Central memory CD8-positive, alpha-beta T cell (primary cell): ENCODE measurements around the gene FXN.
A peak's percentile ranks its signal among the peaks of the same experiment; 100 is the strongest.
"Not testable (repeated sequence)": the region's sequence is repeated elsewhere in the genome, so short reads cannot be mapped to it uniquely, and the experiment has no call there.

Source experiments
- ATAC-seq: fragments of 150-1000 bp; cut with Tn5 transposase; replicated peaks from 2 replicates; pipeline ENCODE4 v1.10.0; 2022; ENCODE audit warnings: mild to moderate bottlenecking, moderate FRiP score, moderate number of reproducible peaks; ENCODE audit not compliant: poor library complexity, severe bottlenecking; ENCODE audit errors: extremely low read depth
- DNase-seq, 2 donors: peaks; one replicate each; pipeline ENCODE4 v3.0.0; 2021; ENCODE audit warnings: low spot score in 2 of 2
- H3K27ac Mint-ChIP-seq: one replicate; pipeline ENCODE4 v1.8.0; 2022; ENCODE audit warnings: low read depth, mild to moderate bottlenecking, moderate library complexity, mixed read lengths
- H3K27me3 Mint-ChIP-seq: one replicate; pipeline ENCODE4 v1.8.0; 2022; ENCODE audit warnings: mixed read lengths
- H3K36me3 Mint-ChIP-seq: one replicate; pipeline ENCODE4 v1.8.0; 2022; ENCODE audit warnings: mild to moderate bottlenecking, moderate library complexity, mixed read lengths; ENCODE audit not compliant: insufficient read depth
- H3K4me1 Mint-ChIP-seq: one replicate; pipeline ENCODE4 v1.8.0; 2022; ENCODE audit warnings: mixed read lengths
- H3K4me3 Mint-ChIP-seq: one replicate; pipeline ENCODE4 v1.8.0; 2022; ENCODE audit warnings: mild to moderate bottlenecking, moderate library complexity, mixed read lengths
- H3K9me3 Mint-ChIP-seq: one replicate; pipeline ENCODE4 v1.8.0; 2022; ENCODE audit warnings: mixed read lengths

FXN gene

DNA sequence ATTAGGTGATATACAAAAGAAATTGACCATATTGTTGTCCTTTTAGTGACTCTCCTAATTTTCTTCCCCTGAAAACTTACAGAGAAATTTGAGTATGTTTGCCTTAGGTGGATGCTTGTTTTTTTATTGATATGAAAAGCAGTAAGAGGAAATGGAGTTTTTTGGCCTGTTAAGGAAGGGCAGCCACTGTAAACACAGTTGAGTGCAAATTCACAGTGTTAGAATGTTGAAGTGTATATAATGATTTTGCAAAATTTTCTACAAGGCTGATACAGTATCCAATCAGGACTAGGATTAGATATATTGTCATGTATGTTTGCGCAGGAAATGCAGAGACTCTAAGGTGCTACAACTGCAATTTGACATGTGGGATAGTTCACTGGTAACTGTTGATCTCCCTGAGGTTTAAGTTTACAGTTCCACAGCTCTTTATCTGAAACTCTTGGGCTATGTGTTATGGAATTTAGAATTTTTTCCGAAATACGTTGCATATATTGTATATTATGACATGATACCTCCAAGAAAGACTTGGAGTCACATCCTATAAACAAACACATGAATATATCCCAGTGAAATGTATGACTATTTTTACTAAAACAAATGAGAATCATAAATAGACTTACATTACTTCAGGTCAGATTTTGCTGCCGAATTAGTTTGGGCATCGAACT lies 62.5 kb downstream of the FXN start:
- no peaks in the 10 kb centered on the region for H3K27me3 Mint-ChIP-seq
- DNase-seq: no peak
- ATAC-seq: no peak
- no peaks in the 10 kb centered on the region for H3K4me1 Mint-ChIP-seq
- H3K36me3 Mint-ChIP-seq: peaks cover 2% of the 10 kb centered on the region
- H3K9me3 Mint-ChIP-seq: no peaks in the 10 kb centered on the region
- no peak overlapping the region for H3K27ac Mint-ChIP-seq
- H3K4me3 Mint-ChIP-seq: no peak overlapping the region

DNA sequence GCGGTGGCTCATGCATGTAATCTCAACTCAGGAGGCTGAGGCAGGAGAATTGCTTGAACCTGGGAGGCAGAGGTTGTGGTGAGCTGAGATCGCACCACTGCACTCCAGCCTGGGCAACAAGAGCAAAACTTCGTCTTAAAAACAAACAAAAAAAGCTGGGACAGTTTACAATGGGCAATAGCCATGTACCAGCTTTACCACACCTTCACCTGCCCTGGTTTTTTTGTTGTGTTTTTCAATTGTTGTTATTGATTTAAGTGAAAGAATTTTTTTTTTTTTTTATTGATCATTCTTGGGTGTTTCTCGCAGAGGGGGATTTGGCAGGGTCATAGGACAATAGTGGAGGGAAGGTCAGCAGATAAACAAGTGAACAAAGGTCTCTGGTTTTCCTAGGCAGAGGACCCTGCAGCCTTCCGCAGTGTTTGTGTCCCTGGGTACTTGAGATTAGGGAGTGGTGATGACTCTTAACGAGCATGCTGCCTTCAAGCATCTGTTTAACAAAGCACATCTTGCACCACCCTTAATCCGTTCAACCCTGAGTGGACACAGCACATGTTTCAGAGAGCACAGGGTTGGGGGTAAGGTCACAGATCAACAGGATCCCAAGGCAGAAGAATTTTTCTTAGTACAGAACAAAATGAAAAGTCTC lies 67.9 kb downstream of the FXN start:
- H3K36me3 Mint-ChIP-seq, H3K4me3 Mint-ChIP-seq, H3K27me3 Mint-ChIP-seq, DNase-seq, H3K9me3 Mint-ChIP-seq, ATAC-seq, H3K4me1 Mint-ChIP-seq, H3K27ac Mint-ChIP-seq: not testable (repeated sequence)

DNA sequence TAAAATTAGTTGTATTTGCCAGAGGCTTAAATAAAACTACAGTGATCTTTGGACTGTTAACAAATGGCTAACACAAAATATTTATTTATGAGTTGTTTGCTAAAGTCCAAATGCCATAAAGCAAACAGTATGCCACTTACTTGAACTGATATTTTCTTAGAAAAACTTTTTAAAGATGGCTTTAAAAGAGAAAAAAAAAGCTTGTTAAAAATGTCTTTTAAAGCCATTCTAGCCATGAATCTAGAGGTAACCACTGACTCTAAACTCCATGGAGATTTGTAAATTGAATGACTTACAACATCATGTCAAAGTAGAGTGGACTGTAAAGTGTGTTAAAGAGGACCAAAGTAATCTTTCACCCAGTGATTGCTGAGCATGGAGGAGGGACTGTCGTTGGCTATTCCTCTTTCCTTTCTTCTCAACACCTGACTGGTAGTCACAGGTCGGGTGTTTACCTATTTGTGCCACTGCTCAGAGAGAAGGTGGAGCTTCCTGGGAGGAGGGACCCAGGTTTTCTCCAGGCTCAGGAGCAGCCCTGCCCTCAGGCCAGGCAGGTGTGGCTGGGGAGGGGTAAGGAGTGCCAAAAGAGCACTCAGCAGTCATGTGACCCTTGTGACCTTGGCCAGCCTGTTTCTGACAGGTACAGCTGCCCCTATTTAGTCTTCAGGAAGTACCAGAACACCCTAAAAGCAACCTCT lies 69.4 kb downstream of the FXN start:
- Mint-ChIP-seq H3K27me3 (no peaks in the 10 kb centered on the region), H3K27ac (no peak overlapping the region), H3K4me3 (no peak overlapping the region), H3K4me1 (no peaks in the 10 kb centered on the region), H3K36me3 (peaks cover 6% of the 10 kb centered on the region), H3K9me3 (no peaks in the 10 kb centered on the region)
- ATAC-seq (no peak), DNase-seq (no peak)

DNA sequence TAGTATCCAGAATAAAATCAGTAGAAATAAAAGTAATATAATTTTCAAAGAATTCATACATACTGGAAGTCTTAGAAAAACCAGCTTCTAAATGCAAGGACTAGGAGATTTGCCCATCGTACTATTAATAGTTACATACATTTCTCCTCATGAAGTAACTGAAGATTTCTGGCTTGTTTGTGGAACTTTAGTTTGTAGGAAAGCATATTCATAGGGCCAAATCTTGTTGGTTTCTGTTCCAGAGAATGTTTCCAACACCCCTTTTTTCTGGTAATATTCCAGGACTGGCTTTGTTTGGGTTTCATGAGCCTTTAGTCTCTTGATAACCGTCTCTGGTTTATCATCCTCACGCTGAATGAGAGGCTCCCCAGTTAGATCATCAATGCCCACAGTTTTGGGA lies 72.2 kb downstream of the FXN start:
- Mint-ChIP-seq H3K27me3 (no peaks in the 10 kb centered on the region), H3K9me3 (no peaks in the 10 kb centered on the region), H3K27ac (no peak overlapping the region), H3K4me1 (no peaks in the 10 kb centered on the region), H3K36me3 (peaks cover 4% of the 10 kb centered on the region), H3K4me3 (no peak overlapping the region)
- DNase-seq (no peak), ATAC-seq (no peak)

DNA sequence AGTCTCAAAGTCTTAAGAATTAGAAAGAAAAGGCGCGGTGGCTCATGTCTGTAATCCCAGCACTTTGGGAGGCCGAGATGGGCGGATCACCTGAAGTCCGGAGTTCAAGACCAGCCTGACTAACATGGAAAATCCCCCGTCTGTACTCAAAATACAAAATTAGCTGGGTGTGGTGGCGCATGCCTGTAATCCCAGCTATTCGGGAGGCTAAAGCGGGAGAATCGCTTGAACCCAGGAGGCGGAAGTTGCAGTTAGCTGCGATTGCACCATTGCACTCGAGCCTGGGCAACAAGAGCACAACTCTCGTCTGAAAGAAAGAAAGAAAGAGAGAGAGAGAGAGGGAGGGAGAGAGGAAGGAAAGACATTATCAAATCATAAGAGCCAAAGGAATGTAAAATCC lies 73.2 kb downstream of the FXN start:
- not testable (repeated sequence) for H3K4me3 Mint-ChIP-seq, ATAC-seq, DNase-seq, H3K27ac Mint-ChIP-seq, H3K4me1 Mint-ChIP-seq, H3K27me3 Mint-ChIP-seq, H3K36me3 Mint-ChIP-seq, H3K9me3 Mint-ChIP-seq

DNA sequence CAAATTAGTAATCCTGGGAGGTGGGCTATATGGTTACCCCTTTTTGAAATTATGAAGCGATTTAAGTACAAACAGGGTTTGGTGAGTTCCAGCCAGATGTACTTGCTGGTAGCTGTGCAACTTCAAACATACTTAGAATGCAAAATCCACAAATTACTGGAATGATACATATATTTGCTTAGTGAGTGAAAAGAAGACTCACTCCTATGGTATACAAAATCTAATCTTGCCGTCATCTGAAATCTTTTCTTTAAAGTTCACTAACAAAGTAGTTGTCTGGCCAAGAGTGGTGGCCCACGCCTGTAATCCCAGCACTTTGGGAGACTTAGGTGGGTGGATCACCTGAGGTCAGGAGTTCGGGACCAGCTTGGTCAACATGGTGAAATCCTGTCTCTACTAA lies 73.6 kb downstream of the FXN start:
- Mint-ChIP-seq H3K36me3 (peaks cover under 1% of the 10 kb centered on the region), H3K27me3 (no peaks in the 10 kb centered on the region), H3K4me3 (no peak overlapping the region), H3K27ac (no peak overlapping the region), H3K4me1 (no peaks in the 10 kb centered on the region), H3K9me3 (no peaks in the 10 kb centered on the region)
- ATAC-seq: no peak
- DNase-seq: no peak

DNA sequence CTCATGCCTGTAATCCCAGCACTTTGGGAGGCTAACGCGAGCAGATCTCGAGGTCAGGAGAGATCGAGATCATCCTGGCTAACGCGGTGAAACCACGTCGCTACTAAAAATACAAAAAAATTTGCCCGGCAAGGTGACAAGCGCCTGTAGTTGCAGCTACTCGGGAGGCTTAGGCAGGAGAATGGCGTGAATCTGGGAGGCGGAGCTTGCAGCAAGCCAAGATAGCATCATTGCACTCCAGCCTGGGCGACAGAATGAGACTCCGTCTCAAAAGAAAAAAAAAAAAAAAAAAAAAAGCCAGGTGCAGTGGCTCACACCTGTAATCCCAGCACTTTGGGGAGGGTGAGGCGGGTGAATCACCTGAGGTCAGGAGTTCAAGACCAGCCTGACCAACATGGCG lies 77.1 kb downstream of the FXN start:
- H3K4me3 Mint-ChIP-seq, ATAC-seq, H3K36me3 Mint-ChIP-seq, H3K9me3 Mint-ChIP-seq, H3K27me3 Mint-ChIP-seq, H3K4me1 Mint-ChIP-seq, H3K27ac Mint-ChIP-seq, DNase-seq: not testable (repeated sequence)

DNA sequence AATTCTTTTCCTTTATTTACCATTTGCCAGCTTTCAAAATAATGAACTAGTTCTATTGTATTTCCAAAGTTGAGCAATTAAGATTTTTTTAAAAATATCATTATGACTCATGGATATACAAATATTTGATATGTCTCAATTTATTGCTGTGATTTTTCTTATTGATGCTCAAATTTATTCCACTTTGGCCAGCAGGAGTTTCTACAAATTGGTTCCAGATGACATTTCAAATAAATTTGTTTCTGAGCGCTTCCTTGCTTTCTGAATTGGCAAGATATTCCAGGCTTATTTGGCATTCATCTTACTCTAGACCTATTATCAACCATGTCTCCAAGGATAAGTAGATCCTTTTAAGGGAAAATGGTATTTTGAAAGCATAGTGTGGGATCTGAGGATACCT lies 80.1 kb downstream of the FXN start:
- DNase-seq (no peak), ATAC-seq (no peak)
- H3K4me1 Mint-ChIP-seq: peaks cover 4% of the 10 kb centered on the region

DNA sequence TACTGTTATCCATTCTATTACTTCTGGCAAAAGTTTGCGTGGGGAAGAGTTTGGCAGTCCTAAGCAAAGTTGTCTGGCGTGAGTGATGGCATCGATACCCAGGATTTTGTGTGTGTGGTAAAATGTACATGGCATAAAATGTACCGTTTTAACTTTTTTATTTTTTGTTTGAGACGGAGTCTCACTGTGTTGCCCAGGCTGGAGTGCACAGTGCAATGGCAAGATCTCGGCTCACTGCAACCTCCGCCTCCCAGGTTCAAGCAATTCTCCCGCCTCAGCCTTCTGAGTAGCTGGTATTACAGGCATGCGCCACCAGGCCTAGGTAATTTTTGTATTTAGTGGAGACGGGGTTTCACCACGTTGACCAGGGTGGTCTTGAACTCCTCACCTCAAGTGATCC lies 83.1 kb downstream of the FXN start:
- Mint-ChIP-seq H3K27me3 (no peaks in the 10 kb centered on the region), H3K4me3 (no peak overlapping the region), H3K36me3 (peaks cover 1% of the 10 kb centered on the region), H3K27ac (no peak overlapping the region), H3K4me1 (peaks cover 9% of the 10 kb centered on the region), H3K9me3 (no peaks in the 10 kb centered on the region)
- no peak for ATAC-seq
- no peak for DNase-seq

More for the DNA sequence above, 80.1 kb downstream of the FXN start:
- Mint-ChIP-seq H3K4me3 (no peak overlapping the region), H3K27ac (no peak overlapping the region), H3K36me3 (no peaks in the 10 kb centered on the region), H3K27me3 (no peaks in the 10 kb centered on the region), H3K9me3 (no peaks in the 10 kb centered on the region)

DNA sequence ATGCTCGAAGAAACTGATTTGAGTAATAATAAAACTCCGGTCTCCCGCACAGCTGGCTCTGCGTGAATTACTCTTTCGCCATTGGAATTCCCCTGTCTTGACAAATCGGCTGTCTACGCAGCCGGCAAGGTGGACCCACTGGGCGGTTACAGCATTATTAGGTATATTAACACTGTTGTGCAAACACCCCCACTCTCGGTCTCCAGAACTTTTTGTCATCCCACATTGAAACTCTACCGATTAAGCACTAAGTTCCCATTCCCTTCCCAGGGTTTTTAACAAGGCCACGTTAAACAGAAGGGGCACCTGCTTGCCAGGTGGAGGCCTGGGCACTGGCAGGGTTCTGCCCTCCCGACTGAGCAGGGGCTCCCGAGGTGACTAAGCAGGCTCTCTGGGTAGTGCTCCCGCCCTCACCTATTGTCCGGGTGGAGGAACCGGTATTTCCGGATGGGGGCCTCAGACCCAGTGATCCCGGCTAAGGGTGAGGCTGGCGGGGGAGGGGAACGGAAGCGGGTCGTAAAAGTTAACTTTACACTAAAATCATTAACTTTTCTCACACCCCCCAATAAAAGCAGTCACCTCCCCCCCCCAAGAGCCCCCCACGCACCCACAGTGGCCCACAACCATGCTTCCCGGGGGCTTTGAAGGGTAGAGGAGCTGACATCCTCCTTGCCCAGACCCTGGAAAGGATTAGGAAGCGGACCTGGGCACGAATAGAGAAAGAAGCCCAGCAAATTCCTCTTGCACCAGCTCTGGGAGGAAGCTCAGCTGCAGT lies 85.0 kb downstream of the FXN start:
- no peak for ATAC-seq
- no peak for DNase-seq

DNA sequence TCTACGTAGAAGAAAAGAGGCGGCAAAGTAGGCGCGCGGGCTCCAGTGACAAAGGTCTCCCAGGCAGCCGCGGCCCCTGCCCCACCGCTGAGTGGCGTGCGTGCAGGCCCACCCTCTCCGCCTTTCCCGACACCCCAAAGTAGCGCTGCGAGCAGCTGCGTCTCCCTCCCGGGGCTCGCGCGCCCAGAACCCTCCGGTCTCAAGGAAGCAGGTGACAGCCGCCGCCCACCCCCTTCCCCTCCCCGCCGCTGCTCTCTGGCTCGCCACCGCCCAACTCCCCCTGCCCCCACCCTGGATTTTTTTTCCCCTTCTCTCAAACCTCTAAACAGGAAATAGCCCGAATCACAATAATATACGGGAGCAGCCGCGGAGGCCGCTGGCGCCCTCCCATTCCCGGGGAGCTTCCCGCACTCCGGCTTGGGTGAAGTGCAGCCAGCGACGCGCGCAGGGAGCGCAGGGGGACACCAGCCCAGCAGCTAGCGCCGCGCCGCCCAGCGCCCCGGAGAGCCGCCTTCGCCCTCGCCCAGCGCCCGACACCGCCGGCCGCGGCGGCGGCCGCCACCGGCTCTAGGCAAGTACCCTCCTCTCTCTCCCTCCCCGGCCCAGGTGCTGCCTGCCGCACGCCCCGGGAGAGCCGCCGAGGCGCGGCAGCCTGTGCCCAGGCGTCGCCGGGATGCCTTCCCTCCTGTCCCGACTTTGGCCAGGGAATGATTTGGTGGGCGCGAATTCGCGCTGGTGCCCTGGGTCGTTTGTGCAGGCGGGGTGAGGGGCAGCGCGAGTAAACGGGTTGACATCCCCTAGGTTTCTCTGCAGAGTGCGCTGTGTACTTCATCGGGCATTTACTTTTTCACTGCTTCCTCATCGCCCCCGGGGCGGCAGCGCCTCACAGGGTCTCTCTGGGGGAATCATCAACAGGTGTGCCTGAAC lies 85.9 kb downstream of the FXN start:
- H3K4me1 Mint-ChIP-seq: peaks cover 9% of the 10 kb centered on the region
- no peaks in the 10 kb centered on the region for H3K27me3 Mint-ChIP-seq
- no peaks in the 10 kb centered on the region for H3K9me3 Mint-ChIP-seq
- H3K36me3 Mint-ChIP-seq: peaks cover 1% of the 10 kb centered on the region
- DNase-seq (no peak), ATAC-seq (peak; percentile 53)
- no peak overlapping the region for H3K27ac Mint-ChIP-seq
- H3K4me3 Mint-ChIP-seq: peak overlapping the region; percentile 87

More for the DNA sequence above, 85.0 kb downstream of the FXN start:
- Mint-ChIP-seq H3K9me3 (no peaks in the 10 kb centered on the region), H3K36me3 (peaks cover 1% of the 10 kb centered on the region), H3K27ac (no peak overlapping the region), H3K27me3 (no peaks in the 10 kb centered on the region), H3K4me1 (peaks cover 9% of the 10 kb centered on the region), H3K4me3 (peak overlapping the region; percentile 87)

DNA sequence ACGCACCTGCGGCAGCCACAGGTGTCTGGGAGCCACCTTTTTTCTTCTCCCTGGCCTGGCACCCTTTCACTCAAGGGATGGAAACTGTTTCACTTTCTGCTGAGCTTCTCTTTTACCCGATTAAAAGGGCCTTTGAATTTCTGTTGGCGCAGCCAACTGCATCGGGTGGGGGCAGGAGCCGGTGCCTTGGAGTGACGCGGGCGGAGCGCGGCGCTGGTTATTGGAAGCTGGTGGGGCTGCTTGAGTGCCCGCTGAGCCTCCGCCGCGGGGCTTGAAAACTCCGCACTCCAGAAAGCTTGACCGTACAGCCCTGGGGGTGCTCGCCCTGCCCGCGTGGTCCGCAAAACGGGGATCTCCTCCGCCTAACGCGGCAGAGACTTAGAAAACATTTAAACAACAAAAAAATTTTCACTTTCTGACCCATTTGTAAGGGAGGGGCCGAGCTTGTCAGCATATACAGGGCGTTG lies 86.6 kb downstream of the FXN start:
- no peaks in the 10 kb centered on the region for H3K9me3 Mint-ChIP-seq
- DNase-seq: no peak
- peaks cover 9% of the 10 kb centered on the region for H3K4me1 Mint-ChIP-seq
- ATAC-seq: peak; percentile 67
- no peaks in the 10 kb centered on the region for H3K27me3 Mint-ChIP-seq
- peaks cover 1% of the 10 kb centered on the region for H3K36me3 Mint-ChIP-seq
- no peak overlapping the region for H3K27ac Mint-ChIP-seq
- H3K4me3 Mint-ChIP-seq: peak overlapping the region; percentile 87
